ENCODE results near the gene ACD.

The ACD gene

DNA sequence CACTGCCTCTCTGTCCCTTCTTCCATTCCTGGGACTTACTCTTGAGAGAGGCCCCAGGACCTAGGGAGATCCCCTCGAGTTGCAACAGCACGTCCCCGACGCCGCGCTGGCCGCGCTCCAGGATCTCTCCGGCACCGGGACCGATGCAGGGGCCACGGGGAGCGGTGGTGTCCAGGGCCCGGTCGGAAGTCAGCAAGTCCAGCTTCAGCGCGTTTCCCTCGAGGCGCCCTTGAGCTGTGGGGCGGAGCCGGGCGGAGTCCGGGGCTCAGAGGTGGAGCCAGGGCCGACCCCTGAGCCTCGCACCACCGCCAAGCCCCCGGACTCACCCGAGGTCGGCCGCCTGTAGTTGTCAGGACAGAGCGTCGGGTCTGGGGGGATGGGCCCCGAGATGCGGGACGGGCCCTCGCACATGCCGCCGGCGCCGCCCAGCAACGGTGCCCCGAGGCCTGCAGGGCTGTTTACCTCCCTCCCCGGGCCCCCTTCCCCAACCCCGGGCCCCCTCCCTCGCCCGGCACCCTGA, 6.0 kb upstream of the ACD start:
- DNase-seq (ENCODE audit: extremely low read depth, low read depth): no peak
- TF ChIP-seq, protein P1, sequence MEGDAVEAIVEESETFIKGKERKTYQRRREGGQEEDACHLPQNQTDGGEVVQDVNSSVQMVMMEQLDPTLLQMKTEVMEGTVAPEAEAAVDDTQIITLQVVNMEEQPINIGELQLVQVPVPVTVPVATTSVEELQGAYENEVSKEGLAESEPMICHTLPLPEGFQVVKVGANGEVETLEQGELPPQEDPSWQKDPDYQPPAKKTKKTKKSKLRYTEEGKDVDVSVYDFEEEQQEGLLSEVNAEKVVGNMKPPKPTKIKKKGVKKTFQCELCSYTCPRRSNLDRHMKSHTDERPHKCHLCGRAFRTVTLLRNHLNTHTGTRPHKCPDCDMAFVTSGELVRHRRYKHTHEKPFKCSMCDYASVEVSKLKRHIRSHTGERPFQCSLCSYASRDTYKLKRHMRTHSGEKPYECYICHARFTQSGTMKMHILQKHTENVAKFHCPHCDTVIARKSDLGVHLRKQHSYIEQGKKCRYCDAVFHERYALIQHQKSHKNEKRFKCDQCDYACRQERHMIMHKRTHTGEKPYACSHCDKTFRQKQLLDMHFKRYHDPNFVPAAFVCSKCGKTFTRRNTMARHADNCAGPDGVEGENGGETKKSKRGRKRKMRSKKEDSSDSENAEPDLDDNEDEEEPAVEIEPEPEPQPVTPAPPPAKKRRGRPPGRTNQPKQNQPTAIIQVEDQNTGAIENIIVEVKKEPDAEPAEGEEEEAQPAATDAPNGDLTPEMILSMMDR (IDR thresholded peaks at IDR 0.05; ENCODE audit: low read depth, low read length, missing control alignments): no peak
- H3K4me3 ChIP-seq (replicated peaks; ENCODE audit: low read depth, low read length): peak overlapping the region; percentile 51

DNA sequence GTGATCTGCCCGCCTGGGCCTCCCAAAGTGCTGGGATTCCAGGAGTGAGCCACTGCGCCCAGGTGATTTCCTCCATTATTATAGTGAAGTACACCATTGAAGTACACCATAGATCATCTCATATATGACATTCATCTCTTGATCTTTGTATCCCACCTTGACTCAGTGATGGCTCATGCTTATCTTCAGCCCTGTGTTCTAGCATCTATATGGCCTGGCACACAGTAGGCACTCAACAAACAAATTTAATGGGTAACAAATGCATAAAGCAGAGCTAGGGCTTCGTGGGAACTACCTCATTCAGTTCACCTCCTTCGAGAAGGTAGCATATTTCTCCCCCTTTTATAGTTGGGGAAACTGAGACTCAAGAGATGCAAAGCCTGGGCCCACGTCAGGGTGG, 5.5 kb upstream of the ACD start:
- TF ChIP-seq, protein P1 (IDR thresholded peaks at IDR 0.05; ENCODE audit: low read depth, low read length, missing control alignments): no peak
- no peak for DNase-seq (ENCODE audit: extremely low read depth, low read depth)
- peak overlapping the region; percentile 51 for H3K4me3 ChIP-seq (replicated peaks; ENCODE audit: low read depth, low read length)

DNA sequence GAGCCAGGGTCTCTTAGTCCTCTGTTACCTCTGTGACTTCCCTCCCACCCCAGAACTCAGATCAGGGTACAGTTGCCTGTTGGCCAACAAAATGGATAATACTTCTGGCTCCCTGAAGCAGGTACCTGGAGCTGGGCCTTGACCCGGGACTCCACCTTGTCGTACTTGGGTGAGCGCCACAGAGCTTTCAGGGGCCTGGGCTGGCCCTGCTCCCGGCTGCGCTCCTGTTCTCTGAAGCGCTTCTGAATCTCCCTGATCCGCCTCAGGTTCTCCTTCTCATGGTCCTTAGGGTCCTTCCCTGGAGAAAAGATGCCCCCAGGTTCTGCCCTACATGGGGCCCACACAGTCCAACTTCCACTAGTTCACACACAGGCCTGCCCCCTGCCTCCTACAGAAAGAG, 4.8 kb upstream of the ACD start:
- no peak overlapping the region for H3K4me3 ChIP-seq (replicated peaks; ENCODE audit: low read depth, low read length)
- TF ChIP-seq, protein P1 (IDR thresholded peaks at IDR 0.05; ENCODE audit: low read depth, low read length, missing control alignments): no peak
- no peak for DNase-seq (ENCODE audit: extremely low read depth, low read depth)

DNA sequence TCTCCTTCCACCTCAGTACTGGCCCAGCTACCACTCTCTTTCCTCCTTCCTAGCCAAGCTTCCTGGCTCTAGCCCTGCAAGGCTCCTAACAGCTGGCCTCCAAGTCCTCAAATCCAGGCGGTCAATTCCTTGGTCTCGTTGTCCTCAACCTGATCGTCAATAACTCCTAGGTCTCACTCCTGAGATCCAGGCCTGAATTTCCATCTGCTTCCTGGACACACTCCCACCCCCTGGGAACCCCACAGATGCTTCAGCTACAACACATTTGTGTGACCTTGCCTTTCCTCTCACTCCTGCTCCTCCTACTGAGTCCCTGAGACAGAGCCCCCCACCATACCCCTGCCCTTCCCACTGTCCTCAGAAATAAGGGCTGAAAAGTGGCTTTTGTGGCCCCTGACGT, 4.2 kb upstream of the ACD start:
- DNase-seq (ENCODE audit: extremely low read depth, low read depth): no peak
- no peak overlapping the region for H3K4me3 ChIP-seq (replicated peaks; ENCODE audit: low read depth, low read length)
- TF ChIP-seq, protein P1 (IDR thresholded peaks at IDR 0.05; ENCODE audit: low read depth, low read length, missing control alignments): no peak

DNA sequence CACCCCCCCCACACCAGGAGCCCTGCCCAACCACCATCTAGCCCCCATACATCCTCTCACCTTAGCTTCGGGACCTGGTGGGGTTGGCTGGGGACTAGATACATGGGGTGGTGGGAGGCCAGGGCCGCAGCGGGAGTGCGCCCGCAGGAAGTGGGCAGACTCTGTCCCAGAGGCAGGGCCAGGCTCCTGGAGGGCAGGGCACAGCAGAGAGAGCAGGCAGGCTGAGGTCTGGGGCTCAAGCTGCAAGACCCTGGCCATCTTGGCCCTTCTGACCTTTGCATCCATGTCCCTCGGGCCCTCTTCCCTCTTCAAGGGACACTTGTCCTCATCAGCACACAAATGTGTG, 3.8 kb upstream of the ACD start:
- no peak for DNase-seq (ENCODE audit: extremely low read depth, low read depth)
- no peak overlapping the region for H3K4me3 ChIP-seq (replicated peaks; ENCODE audit: low read depth, low read length)
- TF ChIP-seq, protein P1 (IDR thresholded peaks at IDR 0.05; ENCODE audit: low read depth, low read length, missing control alignments): no peak

DNA sequence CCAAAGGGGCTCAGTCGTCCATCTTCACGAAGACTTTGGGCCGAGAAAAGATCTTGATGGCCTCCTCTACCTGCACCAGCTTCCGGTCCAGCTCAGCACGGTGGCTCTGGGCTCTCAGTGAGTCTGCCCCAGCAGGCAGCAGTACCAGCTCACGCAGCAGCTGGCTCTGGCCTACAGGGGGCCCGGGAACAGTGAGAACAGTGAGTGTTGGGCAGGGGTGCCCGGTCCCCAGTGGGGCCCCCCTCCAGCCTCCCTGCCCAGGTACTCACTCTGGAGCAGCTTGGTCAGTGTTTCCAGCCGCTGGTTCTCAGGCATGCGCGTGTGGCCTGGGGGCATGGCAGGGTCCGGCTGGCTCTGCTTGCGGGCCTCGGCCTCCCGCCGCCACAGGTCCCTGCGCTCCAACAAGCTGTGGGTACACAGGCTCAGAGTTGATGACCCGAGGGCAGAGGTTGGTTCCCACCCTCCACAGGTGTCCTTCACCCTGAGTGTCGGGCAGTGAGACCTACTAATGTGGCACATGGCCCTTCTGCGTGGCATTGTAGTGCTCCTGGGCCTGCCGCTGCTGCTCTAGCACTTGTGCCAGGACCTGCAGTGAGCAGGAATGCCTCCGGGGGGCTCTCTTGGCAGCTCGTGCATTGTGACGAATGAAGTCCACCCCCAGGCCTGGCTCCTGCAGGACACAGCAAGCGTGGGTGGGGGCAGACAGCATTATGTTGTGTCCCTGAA, 3.3 kb upstream of the ACD start:
- DNase-seq (ENCODE audit: extremely low read depth, low read depth): no peak
- TF ChIP-seq, protein P1 (IDR thresholded peaks at IDR 0.05; ENCODE audit: low read depth, low read length, missing control alignments): peak; percentile 20

DNA sequence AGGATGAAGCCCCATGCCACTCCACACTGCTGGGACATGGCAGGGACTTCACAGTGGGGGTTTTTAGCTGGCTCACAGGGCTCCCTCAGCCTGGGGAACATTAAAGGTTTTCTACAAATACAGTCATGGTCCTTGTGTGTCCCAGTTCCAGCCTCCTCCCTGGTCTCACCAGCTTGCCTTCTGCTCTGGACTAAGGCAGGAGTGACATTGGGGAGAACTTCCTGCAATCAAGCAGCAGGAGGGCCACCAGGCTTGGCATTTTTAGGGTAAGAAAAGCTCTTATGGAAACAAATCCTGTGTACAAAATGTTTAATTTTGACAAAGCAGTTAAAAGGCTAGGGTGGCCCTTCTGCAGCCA, 2.6 kb upstream of the ACD start:
- TF ChIP-seq, protein P1 (IDR thresholded peaks at IDR 0.05; ENCODE audit: low read depth, low read length, missing control alignments): no peak
- no peak overlapping the region for H3K4me3 ChIP-seq (replicated peaks; ENCODE audit: low read depth, low read length)
- DNase-seq (ENCODE audit: extremely low read depth, low read depth): no peak

More for the DNA sequence above, 3.3 kb upstream of the ACD start:
- H3K4me3 ChIP-seq (replicated peaks; ENCODE audit: low read depth, low read length): no peak overlapping the region
